GM12878 (cell line): ENCODE measurements around the gene IMMP2L. TPM values are rescaled to one million over a fixed set of nuclear protein-coding genes. Genes with fewer than 3 reads are reported as not detected.
A peak's percentile ranks its signal among the peaks of the same experiment; 100 is the strongest.

Experiments used
- ATAC-seq: fragments of 200-7000 bp; cut with Tn5 transposase; 3 replicates; pipeline ENCODE4 v1.9.1; 2020; ENCODE audit warnings: mild to moderate bottlenecking, moderate library complexity
- BruUV-seq: library from RNA; stranded (reverse); fragments of 400-500 nt; replicated peaks from 2 replicates; lab custom pipeline; 2021; lab: Mats Ljungman, UMichigan
- CTCF ChIA-PET: fragments of 300-600 bp; sonication (Branson Sonifier 250); formaldehyde crosslinking; extraction: SDS; loops from one replicate; lab custom pipeline; 2021; ENCODE audit warnings: inconsistent platforms; lab: Yijun Ruan, JAX
- POLR2A ChIA-PET: fragments of 350-600 bp; formaldehyde crosslinking; extraction: SDS; loops from one replicate; lab custom pipeline; 2021; ENCODE audit warnings: inconsistent platforms; lab: Charles Lee
- RAD21 ChIA-PET: fragments of 300-600 bp; sonication (Branson Sonifier 250); formaldehyde crosslinking; loops from one replicate; lab custom pipeline; 2023; ENCODE audit warnings: antibody characterized with exemption; ENCODE audit not compliant: unreplicated experiment; lab: Charles Lee
- SMC1A ChIA-PET: fragments of 300-600 bp; sonication (Branson Sonifier 250); formaldehyde crosslinking; loops from one replicate; lab custom pipeline; 2023; ENCODE audit not compliant: unreplicated experiment, uncharacterized antibody; lab: Charles Lee
- DNase-seq: peaks from one replicate; pipeline ENCODE4 v3.0.0-alpha.2; 2011; ENCODE audit warnings: low read depth, low spot score
- FAIRE-seq: peaks from 3 replicates; lab custom pipeline; 2011; peaks lifted over from hg19 to GRCh38; lab: Jason Lieb, UNC
- H2AFZ ChIP-seq: 2 replicates; pipeline ENCODE4 v1.6.0; 2011; ENCODE audit warnings: low read depth, low read length, control low read depth; ENCODE audit not compliant: control insufficient read depth
- H3K27ac ChIP-seq: 2 replicates; pipeline ENCODE4 v1.5.1; 2011; ENCODE audit warnings: control low read depth; ENCODE audit not compliant: control insufficient read depth, insufficient read depth
- H3K27me3 ChIP-seq, 2 experiments: replicated peaks in 1 of 2; 2 replicates each; pipeline versions ENCODE4 v1.6.0 to v1.6.1; 2011; ENCODE audit warnings: low read length in 1 of 2; ENCODE audit not compliant: control insufficient read depth in 2 of 2, insufficient read depth in 2 of 2
- H3K36me3 ChIP-seq, 2 experiments: 2 replicates each; pipeline ENCODE4 v1.5.1; 2011; ENCODE audit warnings: low read length in 1 of 2; ENCODE audit not compliant: control insufficient read depth in 2 of 2, insufficient read depth in 2 of 2
- H3K4me1 ChIP-seq: 2 replicates; pipeline ENCODE4 v1.6.1; 2011; ENCODE audit warnings: mild to moderate bottlenecking, low read length, moderate library complexity, mixed read lengths; ENCODE audit not compliant: control insufficient read depth, insufficient read depth
- H3K4me2 ChIP-seq: 2 replicates; pipeline ENCODE4 v1.6.0; 2011; ENCODE audit warnings: control low read depth; ENCODE audit not compliant: control insufficient read depth, insufficient read depth
- H3K4me3 ChIP-seq: fragments of 200-600 bp; sonication (generic); 2 replicates; pipeline ENCODE4 v1.5.1; 2016
- H3K79me2 ChIP-seq: 2 replicates; pipeline ENCODE4 v1.6.0; 2011; ENCODE audit warnings: low read length; ENCODE audit not compliant: control insufficient read depth, insufficient read depth
- H3K9ac ChIP-seq: 2 replicates; pipeline ENCODE4 v1.8.0; 2011; ENCODE audit warnings: low read length, control low read depth, mixed read lengths; ENCODE audit not compliant: control insufficient read depth, insufficient read depth
- H3K9me3 ChIP-seq: replicated peaks from 3 replicates; pipeline ENCODE4 v1.5.1; 2011; ENCODE audit warnings: mild to moderate bottlenecking, low read length; ENCODE audit not compliant: control insufficient read depth, insufficient read depth
- H4K20me1 ChIP-seq: 2 replicates; pipeline ENCODE4 v1.6.0; 2011; ENCODE audit not compliant: control insufficient read depth, insufficient read depth
- CTCF ChIP-seq, 3 experiments: IDR thresholded peaks in 2 of 3; conservative IDR thresholded peaks in 1 of 3; 2 replicates each; pipeline ENCODE4 v1.5.1; 2011; ENCODE audit warnings: low read depth in 3 of 3, low read length in 3 of 3, mild to moderate bottlenecking in 3 of 3, control low read depth in 2 of 3, moderate library complexity in 2 of 3, inconsistent platforms in 1 of 3, mixed read lengths in 1 of 3; ENCODE audit not compliant: control insufficient read depth in 2 of 3, insufficient read depth in 1 of 3; ENCODE audit errors: extremely low read depth in 1 of 3
- NBN ChIP-seq: fragments of 450-650 bp; IDR thresholded peaks from 2 replicates; pipeline ENCODE4 v1.6.1; 2016
- NFIC ChIP-seq: IDR thresholded peaks from 2 replicates; pipeline ENCODE4 v1.6.1; 2012; ENCODE audit warnings: low read depth, mild to moderate bottlenecking, inconsistent platforms, low read length, moderate library complexity
- SIX5 ChIP-seq: IDR thresholded peaks from 2 replicates; pipeline ENCODE4 v1.6.1; 2011; ENCODE audit warnings: mild to moderate bottlenecking, low read depth, low read length, moderate library complexity; ENCODE audit not compliant: severe bottlenecking
- WGBS: methylation state at CpG from one replicate; pipeline ENCODE4 v1.1.6; 2016; ENCODE audit warnings: low lambda C conversion rate; ENCODE audit not compliant: insufficient replicate concordance, insufficient coverage; ENCODE audit errors: missing lambda C conversion rate; 5-methylcytosine and 5-hydroxymethylcytosine counted together
- in situ Hi-C: fragments of 300-500 bp; cut with MboI; formaldehyde crosslinking; loops from 9 replicates; pipeline ENCODE4 v1.14.3; 2018; ENCODE audit warnings: mixed read lengths
- intact Hi-C: fragments of 100-400 bp; cut with micrococcal nuclease; formaldehyde crosslinking; loops from one replicate; pipeline ENCODE4 v1.14.2; 2022; ENCODE audit not compliant: unreplicated experiment
- polyA plus RNA-seq, 11 experiments: library from polyadenylated mRNA; depleted of rRNA in 4 of 11; unstranded in 6 of 11; stranded (reverse) in 5 of 11; fragments of >200 nt; fragmentation: Nextera tagmentation in 4 of 11; fragmentation: Illumina TruSeq in 1 of 11; extraction: Ambion mirVana in 4 of 11; extraction: Trizol in 1 of 11; gene quantifications; 1 replicate in 1 of 11; 2 replicates in 10 of 11; pipeline versions ENCODE4 v1.2.1 to v1.2.3, GENCODE V29; 2011 to 2016; ENCODE audit warnings: inconsistent platforms in 2 of 11, missing spikeins in 2 of 11, low read depth in 1 of 11
- total RNA-seq, 4 experiments: library from RNA; depleted of rRNA in 3 of 4; stranded (reverse); fragments of >200 nt in 3 of 4; fragmentation: Illumina TruSeq in 1 of 4; extraction: Trizol in 1 of 4; gene quantifications; 2 replicates each; pipeline versions ENCODE4 v1.2.1 to v1.2.3, GENCODE V29; 2013 to 2021

IMMP2L gene
- total and polyA plus RNA-seq, 10 of the 15 experiments (the other 5 are each of a cell fraction or from before 2014, with no cell fraction given) = 12.6 to 46.3 (median 19.6) TPM

- Histone ChIP-seq H3K27me3 (no peaks in the 10 kb centered on the region), H4K20me1 (no peaks in the 10 kb centered on the region), H3K9ac (no peak overlapping the region), H3K27ac (no peak overlapping the region), H3K4me2 (no peak overlapping the region), H3K4me3 (no peak overlapping the region)
- no peak for FAIRE-seq
- DNase-seq = no peak
- RAD21 ChIA-PET = no interaction called here
- SMC1A ChIA-PET = no interaction called here
- intact Hi-C loops = no loop called here
- CTCF ChIA-PET = interaction anchor here (0.9 kb wide), 1 partner anchor 26 kb away, joined by 3 read pairs; no protein-coding TSS in a partner anchor
- in situ Hi-C loops = no loop called here
- POLR2A ChIA-PET = no interaction called here
- TF ChIP-seq CTCF (IDR thresholded peaks at IDR 0.05 in 2 of 3, conservative IDR thresholded peaks at IDR 0.05 in 1 of 3; ENCODE audit: control insufficient read depth in 2 of 3, extremely low read depth in 1 of 3, insufficient read depth in 1 of 3, low read depth in 3 of 3, low read length in 3 of 3) = peak in 1 of 3 experiments; percentile 2; a peak in 1 of 6 replicates
- no peak for TF ChIP-seq NFIC
- TF ChIP-seq, all 136 proteins: peak for 1
- no peak; the same call in 2 of the 3 replicates for ATAC-seq
- H2AFZ ChIP-seq = no peak overlapping the region
- no peaks in the 10 kb centered on the region for H3K4me1 ChIP-seq
- no TSS peak for BruUV-seq
- no peaks in the 10 kb centered on the region for H3K36me3 ChIP-seq
- no peaks in the 10 kb centered on the region for H3K79me2 ChIP-seq
- no peaks in the 10 kb centered on the region for H3K9me3 ChIP-seq
These were observed 249.3 kb downstream of the IMMP2L start for GRCh38 chr7:111312966-111313365.

- no peaks in the 10 kb centered on the region for H3K9me3 ChIP-seq
- H3K27me3 ChIP-seq = no peaks in the 10 kb centered on the region
- H3K4me3 ChIP-seq = no peak overlapping the region
- ATAC-seq (no peak), DNase-seq (no peak), FAIRE-seq (no peak)
- ChIA-PET RAD21 (no interaction called here), POLR2A (no interaction called here), CTCF (interaction anchor here (2.3 kb wide), 1 partner anchor 10 kb away, joined by 8 read pairs; no protein-coding TSS in a partner anchor), SMC1A (interaction anchor here (0.8 to 1.3 kb wide), 2 partner anchors 20 to 428 kb away, joined by 3 read pairs; no protein-coding TSS in a partner anchor)
- 100% methylated on average over 1 of the region's 1 CpG for WGBS
- H4K20me1 ChIP-seq = no peaks in the 10 kb centered on the region
- TF ChIP-seq SIX5 (no peak), NBN (no peak)
- no peak overlapping the region for H3K4me2 ChIP-seq
- no peak overlapping the region for H3K9ac ChIP-seq
- no peak overlapping the region for H2AFZ ChIP-seq
- no peak overlapping the region for H3K27ac ChIP-seq
- H3K79me2 ChIP-seq = no peaks in the 10 kb centered on the region
- intact Hi-C loops (no loop called here), in situ Hi-C loops (no loop called here)
- H3K36me3 ChIP-seq = no peaks in the 10 kb centered on the region
- BruUV-seq = no TSS peak
- H3K4me1 ChIP-seq = no peaks in the 10 kb centered on the region
These were observed 253.6 kb downstream of the IMMP2L start for GRCh38 chr7:111308691-111309090.
